ENCODE measurements around the gene PTPN21.

Gene PTPN21

DNA sequence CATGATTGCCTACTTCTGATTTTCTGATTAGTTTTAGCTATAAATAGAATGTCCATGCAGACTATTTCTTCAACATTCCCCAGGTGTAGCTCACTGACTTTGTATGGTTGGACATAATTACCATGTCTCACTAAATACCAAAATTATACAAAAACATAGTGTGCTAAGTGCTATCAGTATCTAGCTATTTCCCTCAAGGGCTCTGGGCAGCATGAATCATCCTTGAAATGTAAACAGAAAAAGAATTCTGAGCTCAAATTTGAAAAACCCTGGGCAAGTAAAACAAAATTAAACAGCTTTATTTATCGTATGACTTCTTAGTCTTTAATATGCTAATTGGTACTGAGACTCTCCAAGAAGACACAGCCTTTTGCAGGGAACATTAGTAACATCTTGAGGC, 86.4 kb downstream of the PTPN21 start:
- TF ChIP-seq, protein P1, sequence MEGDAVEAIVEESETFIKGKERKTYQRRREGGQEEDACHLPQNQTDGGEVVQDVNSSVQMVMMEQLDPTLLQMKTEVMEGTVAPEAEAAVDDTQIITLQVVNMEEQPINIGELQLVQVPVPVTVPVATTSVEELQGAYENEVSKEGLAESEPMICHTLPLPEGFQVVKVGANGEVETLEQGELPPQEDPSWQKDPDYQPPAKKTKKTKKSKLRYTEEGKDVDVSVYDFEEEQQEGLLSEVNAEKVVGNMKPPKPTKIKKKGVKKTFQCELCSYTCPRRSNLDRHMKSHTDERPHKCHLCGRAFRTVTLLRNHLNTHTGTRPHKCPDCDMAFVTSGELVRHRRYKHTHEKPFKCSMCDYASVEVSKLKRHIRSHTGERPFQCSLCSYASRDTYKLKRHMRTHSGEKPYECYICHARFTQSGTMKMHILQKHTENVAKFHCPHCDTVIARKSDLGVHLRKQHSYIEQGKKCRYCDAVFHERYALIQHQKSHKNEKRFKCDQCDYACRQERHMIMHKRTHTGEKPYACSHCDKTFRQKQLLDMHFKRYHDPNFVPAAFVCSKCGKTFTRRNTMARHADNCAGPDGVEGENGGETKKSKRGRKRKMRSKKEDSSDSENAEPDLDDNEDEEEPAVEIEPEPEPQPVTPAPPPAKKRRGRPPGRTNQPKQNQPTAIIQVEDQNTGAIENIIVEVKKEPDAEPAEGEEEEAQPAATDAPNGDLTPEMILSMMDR (IDR thresholded peaks at IDR 0.05; ENCODE audit: low read depth, low read length), result no peak
- in situ Hi-C loops (cut with HindIII; ENCODE audit: low sequenced_read_pairs), result no loop called here
- peak; percentile 69 for DNase-seq (ENCODE audit: low read depth, low spot score)
- no peak overlapping the region for H3K4me3 ChIP-seq (ENCODE audit: low read depth, low read length)

DNA sequence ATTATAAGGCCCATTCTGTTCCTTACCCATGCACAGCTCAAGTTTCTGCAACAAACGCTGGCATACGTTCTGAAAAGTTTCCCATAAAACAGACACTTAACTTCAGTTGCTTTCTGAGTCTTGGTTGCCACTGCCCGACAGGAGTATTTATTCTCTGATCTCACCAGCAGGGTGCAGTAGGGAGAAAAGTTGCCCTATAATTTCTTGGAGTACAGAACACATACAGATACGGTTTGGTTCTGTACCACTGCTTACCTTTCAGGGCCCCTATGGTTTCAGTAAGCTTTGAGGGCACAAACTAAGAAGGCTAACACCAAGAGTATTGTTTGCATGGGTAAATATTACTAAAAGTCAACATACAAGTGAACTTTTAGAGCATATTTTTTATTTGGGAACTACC, 91.5 kb downstream of the PTPN21 start:
- in situ Hi-C loops (cut with HindIII; ENCODE audit: low sequenced_read_pairs), result no loop called here
- no peak for DNase-seq (ENCODE audit: low read depth, low spot score)
- H3K4me3 ChIP-seq (ENCODE audit: low read depth, low read length), result no peak overlapping the region
- TF ChIP-seq, protein P1 (IDR thresholded peaks at IDR 0.05; ENCODE audit: low read depth, low read length), result peak; percentile 36

DNA sequence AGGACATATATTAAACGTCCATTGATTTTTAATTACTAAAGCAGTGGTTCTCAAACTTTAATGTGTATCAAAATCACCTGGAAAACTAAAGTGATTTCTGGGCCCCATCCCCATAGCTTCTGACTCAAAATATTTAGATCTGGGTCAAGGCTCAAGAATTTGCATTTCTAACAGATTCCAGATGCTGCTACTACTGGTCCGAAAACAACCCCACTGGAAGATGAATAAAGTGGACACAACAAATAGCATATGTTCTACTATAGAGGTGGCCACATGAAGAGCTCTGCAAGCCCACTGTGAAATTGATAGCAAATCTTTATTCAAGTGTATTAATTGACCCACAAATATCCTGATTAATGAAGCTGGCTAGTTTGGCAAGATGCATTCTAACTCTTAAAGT, 99.9 kb downstream of the PTPN21 start:
- DNase-seq (ENCODE audit: low read depth, low spot score), result no peak
- in situ Hi-C loops (cut with HindIII; ENCODE audit: low sequenced_read_pairs), result no loop called here
- TF ChIP-seq, protein P1 (IDR thresholded peaks at IDR 0.05; ENCODE audit: low read depth, low read length), result no peak
- no peak overlapping the region for H3K4me3 ChIP-seq (ENCODE audit: low read depth, low read length)

DNA sequence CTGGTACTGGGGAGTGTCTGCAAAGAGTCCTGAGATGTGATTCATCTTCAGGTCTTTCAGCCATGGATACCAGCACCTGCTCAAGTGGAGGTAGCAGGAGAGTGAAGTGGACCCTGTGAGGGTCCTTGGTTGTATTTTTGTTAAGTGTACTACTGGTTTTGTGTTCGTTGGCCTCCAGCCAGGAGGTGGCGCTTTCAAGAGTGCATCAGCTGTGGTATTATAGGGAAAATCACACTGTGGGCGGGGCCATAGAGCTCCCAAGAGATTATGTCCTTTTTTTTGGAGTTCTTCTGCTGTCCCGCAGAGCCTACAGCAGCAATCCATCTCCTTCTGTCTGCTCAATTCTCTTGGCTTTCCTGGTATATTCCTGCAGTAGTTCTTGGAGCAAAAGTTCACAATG, 102.6 kb downstream of the PTPN21 start:
- in situ Hi-C loops (cut with HindIII; ENCODE audit: low sequenced_read_pairs), result no loop called here
- TF ChIP-seq, protein P1 (IDR thresholded peaks at IDR 0.05; ENCODE audit: low read depth, low read length), result no peak
- DNase-seq (ENCODE audit: low read depth, low spot score), result no peak
- no peak overlapping the region for H3K4me3 ChIP-seq (ENCODE audit: low read depth, low read length)

DNA sequence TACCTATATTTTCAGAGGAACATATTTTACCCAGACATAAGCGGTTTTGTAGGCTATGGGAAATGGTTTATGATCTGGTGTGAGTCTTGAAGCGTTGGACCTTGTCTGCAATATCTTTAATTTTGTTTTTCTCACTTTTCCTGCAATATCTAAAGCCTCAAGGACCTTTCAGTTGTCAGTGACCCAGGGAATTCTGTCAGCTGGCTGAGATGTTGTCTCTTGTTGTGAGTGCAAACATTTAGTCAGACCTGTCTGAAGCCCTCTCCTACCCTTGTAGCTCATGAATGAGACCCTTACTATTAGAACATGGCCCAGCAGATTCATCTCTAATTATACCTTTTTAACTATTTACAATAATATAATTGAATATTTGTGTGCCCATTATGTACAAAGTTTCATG, 115.7 kb downstream of the PTPN21 start:
- in situ Hi-C loops (cut with HindIII; ENCODE audit: low sequenced_read_pairs), result no loop called here
- no peak for DNase-seq (ENCODE audit: low read depth, low spot score)

DNA sequence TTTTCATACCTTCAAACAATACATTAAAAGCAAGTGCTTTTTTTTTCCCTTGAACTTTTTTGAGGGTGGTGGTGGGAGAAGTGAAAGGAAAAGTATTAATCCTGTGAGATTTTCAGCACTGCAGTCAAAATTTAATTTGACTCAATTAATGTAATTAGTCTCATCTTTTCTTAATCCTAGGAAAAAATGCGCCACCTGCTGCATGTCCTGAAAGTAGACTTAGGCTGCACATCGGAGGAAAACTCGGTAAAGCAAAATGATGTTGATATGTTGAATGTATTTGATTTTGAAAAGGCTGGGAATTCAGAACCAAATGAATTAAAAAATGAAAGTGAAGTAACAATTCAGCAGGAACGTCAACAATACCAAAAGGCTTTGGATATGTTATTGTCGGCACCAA, 117.1 kb downstream of the PTPN21 start:
- TF ChIP-seq, protein P1 (IDR thresholded peaks at IDR 0.05; ENCODE audit: low read depth, low read length), result peak; percentile 40
- no peak overlapping the region for H3K4me3 ChIP-seq (ENCODE audit: low read depth, low read length)
- DNase-seq (ENCODE audit: low read depth, low spot score), result no peak
- in situ Hi-C loops (cut with HindIII; ENCODE audit: low sequenced_read_pairs), result no loop called here

More for the DNA sequence above, 115.7 kb downstream of the PTPN21 start:
- no peak overlapping the region for H3K4me3 ChIP-seq (ENCODE audit: low read depth, low read length)
- TF ChIP-seq, protein P1 (IDR thresholded peaks at IDR 0.05; ENCODE audit: low read depth, low read length), result no peak

DNA sequence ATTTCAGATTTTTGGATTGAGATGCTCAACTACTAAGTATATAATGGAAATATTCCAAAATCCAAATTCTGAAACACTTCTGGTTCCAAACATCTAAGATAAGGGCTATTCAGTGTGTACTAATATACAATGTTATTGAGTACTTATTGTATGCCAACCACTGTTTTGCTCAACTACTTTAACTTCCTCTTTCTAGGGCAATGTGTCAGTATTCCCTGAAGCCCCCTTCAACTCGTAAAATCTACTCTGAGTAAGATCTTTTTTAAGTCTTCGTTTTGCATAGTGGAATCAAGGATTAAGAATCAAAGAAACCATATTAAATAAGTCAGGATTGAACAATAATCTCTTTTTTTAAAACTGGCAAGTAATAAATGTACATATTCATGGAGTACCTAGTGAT, 123.8 kb downstream of the PTPN21 start:
- TF ChIP-seq, protein P1 (IDR thresholded peaks at IDR 0.05; ENCODE audit: low read depth, low read length), result no peak
- in situ Hi-C loops (cut with HindIII; ENCODE audit: low sequenced_read_pairs), result no loop called here
- no peak for DNase-seq (ENCODE audit: low read depth, low spot score)
- H3K4me3 ChIP-seq (ENCODE audit: low read depth, low read length), result no peak overlapping the region

Data from astrocyte of the spinal cord (primary cell).